ENCODE measurements around the gene LRRC46. TPM values are rescaled to one million over a fixed set of nuclear protein-coding genes. Genes with fewer than 3 reads are reported as not detected.

Gene LRRC46
- total and polyA plus RNA-seq, 9 of the 15 experiments (the other 6 are each of a cell fraction or from before 2014, with no cell fraction given), result 0.39 to 1.4 (median 0.53) TPM; not detected in 1

- in situ Hi-C loops (cut with MboI) (loop anchor here (5.0 kb wide), 2 partner anchors 47 to 172 kb away; no protein-coding TSS in a partner anchor), intact Hi-C loops (cut with micrococcal nuclease) (loop anchor here (10.0 kb wide), 1 partner anchor 290 kb away; no protein-coding TSS in a partner anchor)
- Histone ChIP-seq H3K79me2 (ENCODE audit: control insufficient read depth, insufficient read depth, low read length) (peaks cover 21% of the 10 kb centered on the region), H3K4me3 (no peak overlapping the region), H4K20me1 (replicated peaks; ENCODE audit: control insufficient read depth, insufficient read depth, low read length) (no peaks in the 10 kb centered on the region), H3K27ac (ENCODE audit: extremely low read depth, low read depth, low read length) (no peak overlapping the region), H3K27me3 (ENCODE audit: control insufficient read depth in 2 of 2, insufficient read depth in 2 of 2, low read length in 2 of 2) (no peaks in the 10 kb centered on the region), H3K9me1 (ENCODE audit: control insufficient read depth, insufficient read depth, low read length) (no peaks in the 10 kb centered on the region), H3K4me2 (ENCODE audit: insufficient read depth, low read length) (no peak overlapping the region; the same call in 1 of the 2 replicates), H3K4me1 (replicated peaks in 1 of 2; ENCODE audit: control insufficient read depth in 2 of 2, insufficient read depth in 2 of 2, low read length in 2 of 2) (peaks cover 41 to 56% of the 10 kb centered on the region in 2 experiments), H2AFZ (ENCODE audit: low read depth, low read length) (no peak overlapping the region), H3K9me3 (replicated peaks; ENCODE audit: control insufficient read depth, insufficient read depth, low read depth, low read length) (no peaks in the 10 kb centered on the region), H3K36me3 (ENCODE audit: control insufficient read depth, insufficient read depth, low read length) (no peaks in the 10 kb centered on the region; the same call in 2 of the 3 replicates), H3K9ac (ENCODE audit: insufficient read depth in 1 of 2, low read depth in 2 of 2, low read length in 2 of 2) (peak overlapping the region in 1 of 2 experiments; percentile 63; a peak in 1 of 4 replicates)
- FAIRE-seq (peak; percentile 70), ATAC-seq (no peak), DNase-seq (ENCODE audit: extremely low read depth in 1 of 4, low spot score in 3 of 4) (peak in 3 of 4 experiments; percentile 28 to 51 (median 35))
- 25% methylated on average over 2 of the region's 4 CpGs for WGBS (ENCODE audit: insufficient coverage, low coverage, missing lambda C conversion rate)
- CTCF ChIA-PET (ENCODE audit: low intra/inter-chr PET ratio), result interaction anchor here (4.2 to 5.9 kb wide), 2 partner anchors 45 to 49 kb away, joined by 26 to 171 read pairs; no protein-coding TSS in a partner anchor
- POLR2A ChIA-PET, result interaction anchor here (0.5 to 2.6 kb wide), 10 partner anchors 8 to 246 kb away, joined by 3 to 18 read pairs (median 3); partner anchors contain the start of gene SP2
- no TSS peak for BruUV-seq (replicated peaks)
- TF ChIP-seq CTCF (IDR thresholded peaks at IDR 0.05 in 2 of 3, conservative IDR thresholded peaks at IDR 0.05 in 1 of 3; ENCODE audit: insufficient read depth in 2 of 3, low read depth in 1 of 3, low read length in 3 of 3) (peak; percentile 34 to 58 (median 57); a peak in 5 of 6 replicates), ZNF263 (CRISPR knock-in tag; IDR thresholded peaks at IDR 0.05; ENCODE audit: borderline replicate concordance) (0 out of 2 replicates have a peak, but pooled peaks have one; percentile 28), RAD21 (CRISPR knock-in tag; conservative IDR thresholded peaks at IDR 0.05 in 1 of 2, IDR thresholded peaks at IDR 0.05 in 1 of 2) (peak in 1 of 2 experiments; percentile 43; a peak in 1 of 4 replicates), NFIC (IDR thresholded peaks at IDR 0.05) (peak; percentile 13; the same call in 1 of the 2 replicates), REST (IDR thresholded peaks at IDR 0.05; ENCODE audit: borderline replicate concordance) (0 out of 2 replicates have a peak, but pooled peaks have one; percentile 16), REST (CRISPR knock-in tag; IDR thresholded peaks at IDR 0.05; ENCODE audit: low read depth) (no peak)
These were observed 13.6 kb downstream of the LRRC46 start for GRCh38 chr17:47844814-47845715.
